NCI-H146 (cell line): ENCODE data around the gene ERCC8.
A peak's percentile ranks its signal among the peaks of the same experiment; 100 is the strongest.
"Not testable (repeated sequence)": the region's sequence is repeated elsewhere in the genome, so short reads cannot be mapped to it uniquely, and the experiment has no call there.

Source experiments
- DNase-seq: peaks from one replicate; lab custom pipeline; 2025; lab: John Stamatoyannopoulos, UW

ERCC8 gene

DNA sequence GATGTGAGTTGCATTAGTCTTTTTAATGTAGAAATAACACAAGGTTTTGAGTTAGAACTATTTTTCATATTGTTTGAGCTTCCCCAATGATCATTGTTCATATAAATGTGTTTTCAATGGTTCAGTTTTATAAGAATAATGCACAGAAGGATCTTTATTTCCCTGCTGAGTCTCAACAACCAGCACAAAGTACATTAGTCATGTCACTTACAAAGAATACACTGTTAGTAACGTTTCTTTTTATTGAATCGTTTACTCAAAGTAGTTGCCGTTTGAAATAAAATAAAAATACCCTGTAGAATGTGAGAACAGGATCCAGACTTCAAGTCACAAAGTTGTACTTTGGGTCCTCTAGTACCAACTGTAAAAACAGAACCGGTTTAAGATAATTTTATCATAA, 41.5 kb downstream of the ERCC8 start:
- no peak for DNase-seq

DNA sequence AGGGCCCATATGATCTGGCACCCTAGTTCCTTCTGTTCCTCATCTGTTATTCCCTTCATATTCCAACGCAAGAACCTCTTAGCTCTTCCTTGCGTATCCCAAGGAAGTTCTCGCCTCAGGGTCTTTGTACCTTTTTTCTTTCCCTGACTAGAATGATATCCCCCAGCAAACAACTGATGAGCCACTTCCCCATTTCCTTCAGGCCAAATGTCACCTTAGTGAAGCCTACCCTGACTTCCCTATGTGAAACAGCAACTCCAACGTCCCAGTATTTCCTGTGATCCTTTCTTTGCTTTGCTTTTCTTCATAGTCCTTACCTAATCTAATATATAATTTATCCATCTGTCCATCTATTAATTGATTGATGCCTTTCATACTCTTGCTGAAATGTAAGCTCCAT, 47.9 kb downstream of the ERCC8 start:
- DNase-seq = no peak

DNA sequence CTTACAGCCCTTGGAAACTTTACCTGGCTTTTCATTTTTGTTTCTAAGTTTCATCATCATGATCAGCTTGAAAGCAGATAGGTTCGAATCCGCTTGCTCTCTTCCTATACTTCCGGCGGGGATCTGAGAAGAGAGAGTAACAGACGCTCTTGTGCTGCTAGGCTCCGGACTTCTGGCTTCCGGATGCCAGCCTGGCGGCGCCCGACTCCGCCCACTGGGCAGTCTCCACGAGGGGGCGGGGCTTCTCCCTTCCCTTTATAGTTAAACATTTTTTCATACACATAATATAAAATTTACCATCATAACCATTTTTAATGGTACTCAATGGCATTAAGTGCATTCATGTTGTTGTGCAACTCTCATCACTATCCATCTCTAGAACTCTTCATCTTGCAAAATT, 51.3 kb downstream of the ERCC8 start:
- DNase-seq = no peak

DNA sequence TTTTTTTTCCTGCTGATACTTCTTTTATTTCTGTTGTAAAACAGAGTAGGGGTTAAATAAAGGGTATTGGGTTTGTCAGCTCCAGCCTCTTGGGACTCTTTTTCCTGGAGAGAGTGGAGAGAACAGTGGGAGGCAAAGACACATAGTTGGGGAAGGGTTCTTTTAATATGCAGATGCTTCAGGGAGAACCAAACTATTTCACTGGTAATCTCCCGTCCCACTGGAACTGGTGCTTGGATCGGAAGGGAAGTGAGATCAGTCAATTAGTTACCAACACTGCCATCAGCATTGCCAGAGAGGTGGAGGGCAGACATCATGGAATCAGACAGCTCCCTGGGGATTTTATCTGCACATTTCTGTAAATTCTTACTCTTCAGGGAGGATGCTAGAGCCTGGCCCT, 53.2 kb downstream of the ERCC8 start:
- no peak for DNase-seq

DNA sequence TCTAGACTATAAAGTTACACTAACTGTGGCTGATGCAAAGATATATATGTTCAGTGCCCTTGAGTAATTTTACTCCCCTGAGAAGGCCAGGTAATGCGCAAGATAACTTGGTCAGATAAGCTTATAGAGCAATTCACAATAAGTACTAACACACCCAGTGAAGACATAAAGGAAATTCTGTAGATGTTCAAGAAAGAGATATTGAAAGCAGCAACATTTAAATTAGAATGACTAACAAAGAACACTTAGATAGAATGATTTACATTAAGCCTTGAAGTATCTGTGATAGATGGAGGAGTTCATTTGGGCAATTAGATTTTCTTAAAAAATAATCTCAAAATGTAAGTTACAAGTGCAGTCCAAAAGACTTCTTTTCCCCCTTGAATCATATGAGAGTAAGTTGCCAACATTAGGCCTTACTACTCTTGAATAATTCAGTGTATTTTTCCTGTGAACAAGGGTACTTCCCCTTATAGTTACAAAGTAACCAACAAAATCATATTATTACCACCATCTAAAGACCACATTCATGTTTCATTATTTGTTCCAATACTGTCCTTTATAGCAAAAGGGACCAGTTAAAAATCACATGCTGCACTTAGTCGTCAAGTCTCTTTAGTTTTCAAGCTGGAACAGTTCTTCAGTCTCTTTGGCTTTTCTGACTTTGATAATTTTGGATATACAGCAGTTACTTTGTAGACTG, 56.4 kb downstream of the ERCC8 start:
- DNase-seq = no peak

DNA sequence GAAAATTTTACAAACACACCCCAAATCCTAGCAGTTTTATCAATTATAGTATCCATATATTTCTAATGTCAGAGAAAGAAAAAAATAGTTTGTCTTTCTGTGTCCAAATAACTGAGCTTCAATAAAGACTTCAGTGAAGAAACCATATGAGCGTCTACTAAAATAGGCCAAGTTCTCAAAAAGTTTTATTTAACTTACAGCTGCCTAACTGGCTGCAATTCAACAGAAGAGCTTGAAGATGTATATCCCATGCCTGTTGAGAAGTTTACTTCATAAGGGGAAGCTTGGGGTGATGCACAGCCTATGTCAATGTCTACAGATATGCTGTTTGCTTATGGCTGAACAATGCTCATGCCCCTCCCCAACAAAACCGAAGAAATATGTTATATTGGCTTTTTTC, 57.1 kb downstream of the ERCC8 start:
- DNase-seq = no peak

DNA sequence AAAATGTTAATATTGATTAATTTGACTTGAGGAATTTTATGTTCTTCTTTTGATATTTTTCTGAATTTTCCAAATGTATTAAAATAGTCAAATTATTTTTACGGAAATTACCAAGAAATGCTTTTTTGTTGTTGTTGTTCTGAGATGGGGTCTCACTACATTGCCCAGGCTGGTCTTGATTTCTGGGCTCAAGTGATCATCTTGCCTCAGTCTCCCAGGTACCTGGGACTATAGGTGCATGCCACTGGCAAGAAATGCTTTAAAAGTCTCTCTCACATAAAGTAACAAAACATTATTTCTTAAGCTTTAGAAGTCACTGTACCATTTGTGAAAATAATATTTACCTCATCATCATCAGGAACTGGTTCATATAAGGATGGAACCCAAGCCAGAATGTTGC, 57.8 kb downstream of the ERCC8 start:
- DNase-seq = no peak

DNA sequence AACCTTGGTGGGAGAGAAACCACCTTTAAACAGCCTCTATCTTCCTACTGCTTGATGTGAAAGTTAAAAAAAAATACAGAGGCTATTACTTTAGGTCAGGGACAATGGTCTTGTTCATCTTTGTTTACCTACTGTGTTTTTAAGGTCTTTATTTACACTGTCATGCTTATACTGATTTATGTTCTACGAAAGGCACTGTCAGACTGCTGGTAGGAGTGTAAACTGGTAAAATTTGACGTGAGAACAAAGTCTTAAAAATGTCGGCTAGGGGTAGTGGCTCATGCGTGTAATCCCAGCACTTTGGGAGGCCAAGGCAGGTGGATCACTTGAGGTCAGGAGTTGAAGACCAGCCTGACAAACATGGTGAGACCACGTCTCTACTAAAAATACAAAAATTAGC, 58.7 kb downstream of the ERCC8 start:
- DNase-seq = no peak

DNA sequence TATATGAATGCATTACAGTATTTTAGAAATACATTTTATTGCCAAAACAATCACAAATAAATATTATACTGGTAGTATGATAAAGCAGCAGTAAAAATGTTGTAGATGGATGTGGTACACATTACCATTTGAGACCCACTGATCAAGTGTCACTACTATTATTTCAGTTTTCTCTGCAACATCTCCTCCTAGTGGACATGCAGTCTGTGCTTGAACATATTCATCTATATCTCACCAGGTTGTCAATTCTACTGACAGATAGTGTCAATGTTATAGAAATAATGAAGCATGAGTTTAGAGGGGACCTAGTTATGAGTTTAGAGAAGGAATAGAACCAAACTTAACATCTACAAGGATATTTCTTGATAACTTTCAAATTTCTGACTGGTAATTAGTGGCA, 61.6 kb downstream of the ERCC8 start:
- DNase-seq = no peak

DNA sequence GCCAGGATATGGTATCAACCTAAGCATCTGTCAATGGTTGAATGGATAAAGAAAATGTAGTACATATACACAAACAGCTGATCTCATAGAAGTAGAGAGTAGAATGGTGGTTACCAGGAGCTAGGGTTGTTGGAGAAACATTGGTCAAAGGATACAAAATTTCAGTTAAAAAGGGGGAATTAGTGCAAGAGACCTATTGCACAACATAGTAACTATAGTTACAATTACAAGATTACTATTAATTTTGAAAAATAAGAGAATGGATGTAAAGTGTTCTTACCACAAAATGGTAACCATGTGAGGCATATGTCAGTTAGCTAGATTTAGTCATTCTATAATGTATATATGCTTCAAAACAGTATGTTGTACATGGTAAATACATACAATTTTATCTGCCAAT, 72.0 kb downstream of the ERCC8 start:
- DNase-seq = no peak

DNA sequence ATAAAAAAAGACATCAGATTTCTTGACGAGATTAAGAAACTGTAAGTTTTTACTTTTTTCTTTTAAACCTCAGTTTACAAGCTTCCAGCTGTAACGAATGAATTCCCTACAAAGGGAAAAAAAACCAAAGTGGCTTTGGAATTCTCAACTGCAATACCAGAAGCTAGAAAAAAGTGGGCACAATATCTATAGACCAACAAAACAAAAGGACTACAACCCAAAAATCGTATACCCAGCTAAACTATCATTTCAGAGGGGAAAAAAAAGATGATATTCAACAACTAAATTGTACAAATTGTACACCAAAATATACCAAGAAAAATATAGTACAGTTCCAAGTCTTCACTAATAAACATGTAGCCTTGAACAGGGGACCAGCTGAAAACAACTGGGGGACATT, 74.0 kb downstream of the ERCC8 start:
- DNase-seq = no peak

DNA sequence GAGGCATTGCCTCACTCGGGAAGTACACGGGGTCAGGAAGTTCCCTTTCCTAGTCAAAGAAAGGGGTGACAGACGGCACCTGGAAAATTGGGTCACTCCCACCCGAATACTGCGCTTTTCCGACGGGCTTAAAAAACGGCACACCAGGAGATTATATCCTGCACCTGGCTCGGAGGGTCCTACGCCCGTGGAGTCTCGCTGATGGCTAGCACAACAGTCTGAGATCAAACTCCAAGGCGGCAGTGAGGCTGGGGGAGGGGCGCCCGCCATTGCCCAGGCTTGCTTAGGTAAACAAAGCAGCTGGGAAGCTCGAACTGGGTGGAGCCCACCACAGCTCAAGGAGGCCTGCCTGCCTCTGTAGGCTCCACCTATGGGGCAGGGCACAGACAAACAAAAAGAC, 84.3 kb downstream of the ERCC8 start:
- DNase-seq = not testable (repeated sequence)

DNA sequence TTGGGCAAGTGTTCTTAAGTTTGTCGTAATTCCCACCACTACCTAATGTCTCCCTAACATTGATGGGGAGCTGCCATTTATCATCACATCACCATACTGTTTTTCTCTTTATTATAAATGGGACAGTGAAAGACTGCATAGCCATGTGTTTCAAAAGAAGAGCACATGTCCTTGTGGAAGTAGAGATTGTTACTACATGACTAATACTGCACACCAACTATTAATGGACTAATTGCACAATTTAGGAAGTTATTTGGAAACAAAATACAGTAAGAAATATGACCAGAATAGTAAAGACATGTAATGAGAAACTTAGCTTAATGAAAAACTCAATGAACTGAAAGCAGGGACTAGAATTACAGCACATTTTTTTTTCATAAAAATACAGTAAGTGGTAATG, 88.8 kb downstream of the ERCC8 start:
- DNase-seq = no peak

DNA sequence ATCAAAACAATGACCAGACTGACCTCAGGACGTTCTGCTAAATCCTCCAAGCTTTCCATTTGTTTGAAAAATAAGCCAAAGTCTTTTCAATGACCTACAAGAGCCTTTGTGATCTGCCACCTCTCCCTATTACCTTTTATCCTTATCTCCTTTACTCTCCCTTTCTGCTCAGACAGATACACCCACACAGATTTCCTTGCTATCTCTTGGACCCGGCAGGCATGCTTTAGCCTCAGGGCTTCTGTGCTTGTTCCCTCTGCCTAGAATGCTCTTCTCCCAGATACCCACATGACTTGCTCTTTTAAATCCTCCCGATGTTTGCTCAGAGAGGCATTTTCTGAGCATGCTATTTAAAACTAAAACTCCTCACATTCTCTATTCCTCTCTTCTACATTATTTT, 91.9 kb downstream of the ERCC8 start:
- peak; percentile 40 for DNase-seq

DNA sequence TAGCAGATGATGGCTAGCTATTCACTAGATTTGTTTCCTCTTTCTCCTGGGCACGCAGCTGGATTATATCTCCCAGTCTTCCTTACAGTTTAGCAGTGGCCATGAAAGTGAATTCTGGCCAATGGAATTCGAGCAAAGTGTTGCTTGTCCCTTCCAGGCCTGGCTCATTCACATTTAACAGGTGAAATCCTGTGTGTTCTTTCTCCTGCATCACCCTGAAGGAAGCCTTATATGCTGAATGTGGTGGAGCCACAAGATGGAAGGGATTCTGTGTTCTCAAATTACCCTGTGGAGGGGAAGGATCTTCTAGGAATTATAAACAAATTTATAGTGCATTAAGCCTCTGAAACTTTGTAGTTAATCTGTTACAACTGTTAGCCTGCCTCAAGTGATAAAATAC, 92.6 kb downstream of the ERCC8 start:
- DNase-seq = no peak

DNA sequence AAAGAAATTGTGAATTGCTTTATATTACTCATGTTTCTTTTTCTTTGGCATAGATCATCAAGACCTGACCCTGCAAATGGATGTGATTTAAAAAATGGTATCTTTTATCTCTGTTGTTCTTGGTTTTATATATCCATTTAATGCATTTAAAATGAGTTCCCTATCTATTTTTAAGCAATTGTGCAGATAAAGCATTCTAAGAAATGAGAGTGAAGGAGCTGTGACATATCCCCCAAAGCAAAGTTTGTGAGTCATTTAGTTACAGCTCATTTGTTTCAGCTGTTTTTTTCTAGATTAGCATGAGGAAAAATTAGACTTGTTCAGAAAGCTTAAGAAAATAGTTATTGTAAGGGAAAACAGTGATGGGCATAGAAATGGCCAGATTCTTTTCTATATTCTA, 93.2 kb downstream of the ERCC8 start:
- DNase-seq = no peak

DNA sequence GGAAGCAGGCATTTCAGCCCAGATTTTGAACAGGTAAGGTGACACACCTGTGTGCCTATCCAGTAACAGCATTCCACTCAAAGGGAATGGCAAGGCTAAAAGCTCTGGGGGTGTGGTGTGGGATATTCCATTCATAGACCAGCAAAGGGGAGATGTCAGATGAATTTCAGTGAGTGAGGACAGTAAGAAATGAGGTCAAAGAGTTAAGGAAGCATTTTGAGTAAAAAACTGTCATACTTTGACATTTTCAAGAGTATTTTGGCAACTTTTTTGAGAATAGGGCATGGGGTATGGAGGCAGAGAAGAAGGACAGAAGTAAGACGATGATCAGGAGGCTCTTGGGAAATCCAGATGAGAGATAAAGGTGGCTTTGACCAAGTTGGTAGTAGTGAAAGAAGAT, 98.6 kb downstream of the ERCC8 start:
- DNase-seq = no peak

DNA sequence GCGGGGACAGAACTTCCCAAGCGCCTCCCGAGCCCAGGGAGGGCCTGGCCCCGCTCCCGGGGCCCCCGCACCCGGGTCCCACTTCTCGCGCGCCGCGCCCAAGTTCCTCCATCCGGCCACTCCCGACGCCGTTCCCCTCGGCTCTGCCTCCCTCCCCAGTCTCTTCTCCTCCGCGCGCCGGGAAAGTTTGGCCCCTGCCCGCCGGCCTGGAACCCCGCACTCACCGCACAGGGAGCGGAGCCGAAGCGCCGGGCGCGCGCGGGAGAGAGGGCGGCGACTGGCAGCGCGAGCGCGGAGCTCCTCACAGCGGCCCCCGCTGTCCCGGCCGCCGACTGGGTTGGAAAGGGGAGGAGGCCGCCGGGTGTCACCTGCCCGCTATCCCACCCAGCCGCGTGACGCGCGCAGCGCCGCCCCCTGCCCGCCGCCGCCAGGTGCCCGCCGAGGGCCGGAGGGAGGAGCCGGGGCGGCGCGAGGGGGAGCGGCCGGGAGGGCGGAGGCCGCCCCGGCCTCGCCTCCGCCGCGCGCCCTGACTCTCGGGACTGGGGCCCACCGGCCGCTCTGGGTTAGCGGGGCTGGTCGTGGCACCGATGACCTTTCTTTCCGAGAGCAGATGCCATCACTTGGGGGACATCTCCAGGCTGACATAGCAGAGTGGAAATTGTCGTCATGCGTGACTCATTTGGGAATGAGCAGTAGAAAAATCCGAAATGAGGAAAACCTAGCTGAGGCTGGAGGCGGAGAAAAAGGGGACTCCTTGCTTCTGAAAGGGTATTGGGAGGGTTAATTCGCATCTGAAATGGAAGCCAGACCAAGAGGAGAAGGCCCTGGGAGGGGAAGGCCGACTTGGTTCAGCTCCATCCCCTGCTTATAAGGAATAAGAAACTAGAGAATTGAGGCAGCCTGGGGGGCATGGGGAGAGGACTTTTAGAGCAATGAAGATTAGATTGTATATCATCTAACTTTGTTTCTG, 100.6 kb downstream of the ERCC8 start, which contains the start of gene ELOVL7:
Gene ELOVL7, minus strand, starts transcription at position 334 of the 970 bp plus-strand sequence. CDS start 56,872 bp downstream, outside the sequence.
- peak; percentile 92 for DNase-seq

DNA sequence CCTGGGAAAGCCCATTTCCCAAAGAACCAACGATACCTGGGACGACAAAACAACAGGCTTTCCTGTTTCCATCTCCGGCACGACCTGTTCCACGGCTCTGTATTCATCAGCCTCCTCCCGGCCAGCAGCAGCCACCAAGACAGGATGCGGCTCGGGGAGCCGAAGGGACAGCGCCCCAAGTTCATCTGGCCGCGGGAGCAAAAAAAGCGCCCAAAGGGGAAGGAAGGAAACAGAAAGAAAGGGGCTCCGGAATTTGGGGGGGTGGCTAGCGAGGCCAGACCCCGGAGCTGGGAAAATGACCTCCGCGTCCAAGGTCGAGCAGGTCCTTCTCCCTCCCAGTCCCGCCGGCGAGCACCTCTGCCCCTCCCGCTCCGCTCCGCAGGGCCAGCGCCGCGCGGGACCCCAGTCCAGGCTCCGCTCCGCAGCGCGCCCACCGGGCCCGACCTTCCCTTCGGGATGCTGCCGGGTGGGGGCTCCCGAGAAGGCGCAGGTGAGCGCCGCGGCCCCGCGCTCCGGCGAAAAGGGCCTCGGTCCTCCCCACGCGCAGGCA, 101.4 kb downstream of the ERCC8 start:
- peak; percentile 54 for DNase-seq

DNA sequence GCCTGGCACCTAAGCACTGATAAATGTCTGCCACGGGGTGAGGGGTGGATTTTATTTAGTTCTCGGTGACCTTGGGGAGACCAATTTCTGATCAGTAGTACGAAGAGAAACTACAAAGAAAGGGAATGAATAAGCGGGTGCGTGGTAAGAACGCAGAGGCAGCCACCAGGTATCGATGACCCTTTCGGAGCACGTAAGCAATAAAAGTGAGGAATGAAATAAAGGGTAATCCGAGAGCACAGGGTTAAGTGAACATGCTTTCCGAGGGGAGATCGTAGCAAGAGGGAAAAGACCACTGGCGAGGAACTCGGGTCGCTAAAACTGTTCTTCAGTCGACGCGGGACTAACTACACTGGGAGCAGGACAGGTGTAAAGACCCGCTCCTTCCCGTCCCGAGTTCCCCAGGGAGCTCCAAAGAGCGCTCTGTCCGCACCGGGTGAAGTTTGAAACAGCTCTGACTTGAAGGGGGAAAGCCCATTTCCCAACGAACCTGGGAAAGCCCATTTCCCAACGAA, 101.9 kb downstream of the ERCC8 start:
- peak; percentile 54 for DNase-seq

DNA sequence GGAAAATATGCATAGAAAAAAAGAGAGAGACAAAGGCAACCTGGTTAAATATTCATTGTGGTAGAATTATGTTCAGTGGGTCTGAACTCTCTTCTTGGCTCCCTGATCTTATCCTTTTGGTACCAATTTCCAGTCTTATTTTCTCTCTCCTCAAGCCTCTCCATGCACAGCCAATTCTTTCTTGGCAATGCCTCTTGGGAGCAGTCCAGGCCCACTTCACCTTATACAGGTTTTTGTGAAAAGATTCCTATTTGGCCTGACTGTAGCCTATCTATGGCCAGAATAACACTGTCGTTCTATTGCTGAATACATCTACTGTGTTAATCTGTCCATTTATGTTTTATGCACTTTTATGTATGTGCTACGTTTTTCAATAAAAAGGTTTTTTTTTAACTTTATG, 103.5 kb downstream of the ERCC8 start:
- no peak for DNase-seq

DNA sequence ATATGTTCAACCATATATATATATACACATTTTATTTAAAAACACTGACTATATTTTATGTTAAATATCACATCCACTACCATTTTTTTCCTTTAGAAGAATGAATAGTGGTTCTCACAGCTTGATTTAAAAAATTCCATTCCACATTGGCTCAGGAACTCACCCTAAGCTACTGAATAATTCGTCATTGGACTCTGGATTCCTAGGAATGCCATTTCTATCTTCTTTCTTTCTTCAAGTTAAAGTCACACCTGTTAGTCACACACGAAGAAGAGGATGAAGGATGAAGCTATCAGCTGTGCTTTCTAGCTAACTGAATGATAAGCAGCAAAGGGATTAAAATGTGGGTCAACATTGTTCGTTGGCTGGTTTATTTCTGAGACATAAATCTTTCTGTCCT, 108.7 kb downstream of the ERCC8 start:
- no peak for DNase-seq

DNA sequence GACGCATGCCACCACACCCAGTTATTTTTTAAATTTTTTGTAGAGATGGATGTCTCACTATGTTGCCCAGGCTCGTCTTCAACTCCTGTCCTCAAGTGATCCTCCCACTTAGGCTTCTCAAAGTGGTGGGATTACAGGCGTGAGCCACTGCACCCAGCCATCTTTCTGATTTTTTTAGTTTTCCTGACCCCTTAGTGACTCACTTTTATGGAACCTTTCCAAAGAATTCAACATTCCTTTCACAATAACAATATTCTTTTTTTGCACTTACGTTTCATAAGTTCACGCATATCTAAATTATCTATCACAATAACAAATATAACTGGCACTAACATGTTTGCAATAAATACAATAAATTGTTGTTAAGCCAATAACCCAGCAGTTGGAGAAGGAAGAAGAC, 109.3 kb downstream of the ERCC8 start:
- DNase-seq = no peak
